ENCODE measurements around the gene CXorf38. TPM values are rescaled to one million over a fixed set of nuclear protein-coding genes. Genes with fewer than 3 reads are reported as not detected.
A peak's percentile ranks its signal among the peaks of the same experiment; 100 is the strongest.

CXorf38 gene
- total and polyA plus RNA-seq, 2 experiments from 2014 or later, result 9.4 to 12.9 TPM

GRCh38 chrX:40663880-40664630 is 16.7 kb upstream of the CXorf38 start:
- no peak overlapping the region for H3K27ac ChIP-seq
- WGBS, 2 experiments (ENCODE audit: low coverage in 1 of 2, low lambda C conversion rate in 2 of 2, missing lambda C conversion rate in 2 of 2), result 10 to 17% methylated on average over 5 to 6 of the region's 6 CpGs

GRCh38 chrX:40663078-40663740 is 15.8 kb upstream of the CXorf38 start:
- in situ Hi-C loops (cut with MboI), result no loop called here
- 79 to 88% methylated on average over 3 of the region's 3 CpGs for WGBS, 2 experiments (ENCODE audit: low coverage in 1 of 2, low lambda C conversion rate in 2 of 2, missing lambda C conversion rate in 2 of 2)
- Histone ChIP-seq H3K27ac (no peak overlapping the region), H3K36me3 (ENCODE audit: low read depth) (no peaks in the 10 kb centered on the region), H3K9me3 (ENCODE audit: low read depth) (no peaks in the 10 kb centered on the region), H3K9ac (no peak overlapping the region), H3K4me1 (ENCODE audit: insufficient read depth) (peaks cover 6% of the 10 kb centered on the region; the same call in 1 of the 2 replicates), H3K79me2 (ENCODE audit: insufficient read depth) (no peaks in the 10 kb centered on the region), H3K27me3 (replicated peaks; ENCODE audit: insufficient read depth) (no peaks in the 10 kb centered on the region), H3K4me2 (ENCODE audit: unreplicated experiment) (no peak overlapping the region), H3K4me3 (no peak overlapping the region), H3F3A (ENCODE audit: insufficient read depth) (no peaks in the 10 kb centered on the region), H2AFZ (no peak overlapping the region), H4K20me1 (ENCODE audit: insufficient read depth) (no peaks in the 10 kb centered on the region), H3K9me2 (ENCODE audit: insufficient read depth) (no peaks in the 10 kb centered on the region)
- DNase-seq, result no peak
- TF ChIP-seq EZH2phosphoT487 (IDR thresholded peaks at IDR 0.05; ENCODE audit: insufficient read depth, low read depth), result no peak
- TF ChIP-seq EZH2 (IDR thresholded peaks at IDR 0.05; ENCODE audit: insufficient read depth, poor library complexity, severe bottlenecking), result no peak

More at GRCh38 chrX:40663880-40664630, 16.7 kb upstream of the CXorf38 start:
- no peaks in the 10 kb centered on the region for H3F3A ChIP-seq (ENCODE audit: insufficient read depth)
- DNase-seq, result peak; percentile 52
- no peaks in the 10 kb centered on the region for H3K9me2 ChIP-seq (ENCODE audit: insufficient read depth)
- no peak overlapping the region for H3K4me2 ChIP-seq (ENCODE audit: unreplicated experiment)
- no peaks in the 10 kb centered on the region for H3K9me3 ChIP-seq (ENCODE audit: low read depth)
- peaks cover 6% of the 10 kb centered on the region; the same call in 1 of the 2 replicates for H3K4me1 ChIP-seq (ENCODE audit: insufficient read depth)
- H3K36me3 ChIP-seq (ENCODE audit: low read depth), result no peaks in the 10 kb centered on the region
- no peak overlapping the region for H3K4me3 ChIP-seq
- no peak overlapping the region for H2AFZ ChIP-seq
- TF ChIP-seq EZH2phosphoT487 (IDR thresholded peaks at IDR 0.05; ENCODE audit: insufficient read depth, low read depth) (no peak), EZH2 (IDR thresholded peaks at IDR 0.05; ENCODE audit: insufficient read depth, poor library complexity, severe bottlenecking) (no peak)
- in situ Hi-C loops (cut with MboI), result no loop called here
- H3K27me3 ChIP-seq (replicated peaks; ENCODE audit: insufficient read depth), result no peaks in the 10 kb centered on the region
- H3K9ac ChIP-seq, result no peak overlapping the region
- H4K20me1 ChIP-seq (ENCODE audit: insufficient read depth), result no peaks in the 10 kb centered on the region
- H3K79me2 ChIP-seq (ENCODE audit: insufficient read depth), result no peaks in the 10 kb centered on the region

- Histone ChIP-seq H3K27me3 (replicated peaks; ENCODE audit: insufficient read depth) (no peaks in the 10 kb centered on the region), H3K4me1 (ENCODE audit: insufficient read depth) (peaks cover 6% of the 10 kb centered on the region; the same call in 1 of the 2 replicates), H3F3A (ENCODE audit: insufficient read depth) (no peaks in the 10 kb centered on the region), H3K4me2 (ENCODE audit: unreplicated experiment) (no peak overlapping the region), H3K4me3 (no peak overlapping the region), H2AFZ (no peak overlapping the region), H3K36me3 (ENCODE audit: low read depth) (no peaks in the 10 kb centered on the region), H3K9me3 (ENCODE audit: low read depth) (no peaks in the 10 kb centered on the region), H4K20me1 (ENCODE audit: insufficient read depth) (no peaks in the 10 kb centered on the region), H3K79me2 (ENCODE audit: insufficient read depth) (no peaks in the 10 kb centered on the region), H3K9ac (no peak overlapping the region), H3K27ac (no peak overlapping the region), H3K9me2 (ENCODE audit: insufficient read depth) (no peaks in the 10 kb centered on the region)
- no peak for TF ChIP-seq EZH2phosphoT487 (IDR thresholded peaks at IDR 0.05; ENCODE audit: insufficient read depth, low read depth)
- no peak for TF ChIP-seq EZH2 (IDR thresholded peaks at IDR 0.05; ENCODE audit: insufficient read depth, poor library complexity, severe bottlenecking)
- DNase-seq, result no peak
- in situ Hi-C loops (cut with MboI), result no loop called here
- WGBS, 2 experiments (ENCODE audit: low coverage in 1 of 2, low lambda C conversion rate in 2 of 2, missing lambda C conversion rate in 2 of 2), result 95 to 100% methylated on average over 2 of the region's 2 CpGs
Measured at GRCh38 chrX:40661489-40661888, 14.1 kb upstream of the CXorf38 start.

GRCh38 chrX:40660381-40660780 is 13.0 kb upstream of the CXorf38 start:
- in situ Hi-C loops (cut with MboI), result no loop called here
- TF ChIP-seq EZH2phosphoT487 (IDR thresholded peaks at IDR 0.05; ENCODE audit: insufficient read depth, low read depth) (no peak), EZH2 (IDR thresholded peaks at IDR 0.05; ENCODE audit: insufficient read depth, poor library complexity, severe bottlenecking) (no peak)

More at GRCh38 chrX:40660381-40660780, 13.0 kb upstream of the CXorf38 start:
- WGBS, 2 experiments (ENCODE audit: low coverage in 1 of 2, low lambda C conversion rate in 2 of 2, missing lambda C conversion rate in 2 of 2), result 60 to 72% methylated on average over 4 to 5 of the region's 5 CpGs
- Histone ChIP-seq H3K79me2 (ENCODE audit: insufficient read depth) (no peaks in the 10 kb centered on the region), H3K4me3 (no peak overlapping the region), H3K9me2 (ENCODE audit: insufficient read depth) (no peaks in the 10 kb centered on the region), H2AFZ (no peak overlapping the region), H3K4me1 (ENCODE audit: insufficient read depth) (peaks cover 6% of the 10 kb centered on the region; the same call in 1 of the 2 replicates), H3K27ac (no peak overlapping the region), H3K27me3 (replicated peaks; ENCODE audit: insufficient read depth) (no peaks in the 10 kb centered on the region), H3K36me3 (ENCODE audit: low read depth) (no peaks in the 10 kb centered on the region), H3K9me3 (ENCODE audit: low read depth) (no peaks in the 10 kb centered on the region), H3K9ac (no peak overlapping the region), H3K4me2 (ENCODE audit: unreplicated experiment) (no peak overlapping the region), H3F3A (ENCODE audit: insufficient read depth) (no peaks in the 10 kb centered on the region), H4K20me1 (ENCODE audit: insufficient read depth) (no peaks in the 10 kb centered on the region)
- no peak for DNase-seq

Measured in GM23248 (cell line).